ENCODE data around the gene GGPS1.
A peak's percentile ranks its signal among the peaks of the same experiment; 100 is the strongest.
"Not testable (repeated sequence)": the region's sequence is repeated elsewhere in the genome, so short reads cannot be mapped to it uniquely, and the experiment has no call there.

GGPS1 gene

DNA sequence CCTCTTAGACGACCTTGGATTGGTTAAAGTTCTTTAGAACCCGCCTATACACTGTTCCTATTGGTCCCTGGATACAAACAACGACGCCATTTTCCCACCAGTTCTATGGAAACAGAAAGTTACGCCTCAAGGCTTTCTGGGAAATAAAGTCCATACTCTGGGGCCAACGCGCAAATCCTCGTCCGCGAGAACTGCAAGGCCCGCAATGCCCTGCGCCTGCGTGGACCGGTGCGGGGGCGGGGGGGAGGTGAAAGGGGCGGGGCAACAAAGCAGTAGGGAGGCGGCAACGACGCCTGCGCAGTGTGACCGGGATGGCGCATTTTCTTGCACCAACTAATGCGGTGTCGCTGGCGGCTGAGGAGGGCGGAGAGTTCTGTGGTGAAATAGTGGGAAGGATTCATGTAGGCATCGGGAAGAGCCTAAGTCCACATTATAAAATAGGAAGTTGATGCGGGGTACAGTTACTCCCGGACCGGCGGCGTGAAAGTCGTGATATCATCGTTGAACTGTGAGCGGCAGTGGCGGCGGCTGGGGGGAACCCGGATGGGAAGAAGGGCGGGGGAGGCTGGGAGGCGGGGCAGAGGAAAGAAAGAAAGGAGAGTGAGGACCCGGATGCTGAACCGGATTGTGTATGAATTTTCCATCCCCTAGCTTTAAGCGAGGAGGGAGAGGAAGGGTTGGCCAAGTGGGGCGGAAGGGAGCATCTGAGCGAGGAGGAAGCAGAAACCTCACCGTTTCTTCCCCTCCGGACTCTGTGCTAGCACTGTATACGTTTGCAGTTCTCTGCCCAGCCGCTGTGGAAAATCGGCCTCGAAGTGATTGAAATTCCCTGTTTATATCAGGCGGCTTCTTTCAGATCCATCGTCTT, at the start of gene GGPS1:
Gene GGPS1 (plus strand): TSS at position 300 of the 868 bp plus-strand sequence. CDS start 6,695 bp downstream, outside the sequence.
- DNase-seq, result peak; percentile 41

GRCh38 chr1:235278915-235279292, 49.5 kb upstream of the GGPS1 start:
- no peak for DNase-seq

DNA sequence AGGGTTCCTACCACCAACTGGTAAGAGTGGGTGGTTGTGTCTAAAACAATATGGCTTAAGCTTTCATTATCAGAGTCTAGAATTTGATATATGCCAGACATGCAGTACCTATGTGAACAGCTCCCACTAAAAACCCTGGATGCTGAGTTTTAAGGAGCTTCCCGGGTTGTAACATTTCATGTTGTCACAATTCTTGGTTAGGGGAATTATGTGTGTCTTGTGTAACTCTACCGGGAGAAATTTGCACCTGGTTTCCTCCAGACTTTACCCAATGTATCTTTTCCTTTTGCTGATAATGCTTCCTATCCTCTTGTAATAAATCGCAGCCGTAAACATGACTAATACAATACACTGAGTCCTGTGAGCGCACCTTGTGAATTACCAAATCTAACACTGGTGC, 48.7 kb upstream of the GGPS1 start:
- no peak for DNase-seq

GRCh38 chr1:235280467-235280866, 47.9 kb upstream of the GGPS1 start:
- DNase-seq, result no peak

GRCh38 chr1:235283636-235284035, 44.7 kb upstream of the GGPS1 start:
- DNase-seq, result not testable (repeated sequence)

DNA sequence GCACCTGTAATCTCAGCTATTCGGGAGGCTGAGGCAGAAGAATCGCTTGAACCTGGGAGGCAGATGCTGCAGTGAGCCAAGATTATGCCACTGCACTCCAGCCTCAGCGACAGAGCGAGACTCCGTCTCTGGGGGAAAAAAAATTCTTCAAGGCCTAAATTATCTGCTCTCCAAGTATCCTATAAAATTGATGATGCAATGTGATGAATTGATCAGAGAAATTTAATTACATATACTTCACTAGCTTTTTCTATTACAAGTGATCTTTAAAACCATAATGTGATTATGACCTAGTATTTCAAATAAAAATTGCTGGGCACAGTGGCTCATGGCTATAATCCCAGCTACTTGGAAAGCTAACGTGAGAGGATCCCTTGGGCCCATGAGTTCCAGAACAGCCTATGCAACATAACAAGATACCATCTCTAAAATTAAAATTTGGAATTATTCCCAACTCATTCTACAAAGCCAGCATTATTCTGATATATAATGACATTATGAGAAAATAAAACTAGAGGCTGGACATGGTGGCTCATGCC, 44.1 kb upstream of the GGPS1 start:
- DNase-seq, result no peak

DNA sequence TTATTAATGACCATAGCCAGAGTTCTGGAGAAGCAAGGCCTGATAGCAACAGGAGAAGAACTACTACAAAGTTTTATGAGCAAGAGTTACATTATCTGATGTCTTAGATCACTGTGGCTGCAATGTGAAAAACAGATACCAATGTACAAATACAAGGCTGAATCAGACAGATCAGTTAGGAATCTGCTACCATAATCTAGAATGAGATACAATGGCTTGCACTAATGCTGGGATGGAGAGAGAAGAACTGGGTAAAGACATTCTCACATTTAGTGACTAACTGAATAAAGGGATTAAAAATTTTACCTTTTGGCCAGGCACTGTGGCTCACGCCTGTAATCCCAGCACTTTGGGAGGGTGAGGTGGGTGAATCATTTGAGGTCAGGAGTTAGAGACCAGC, 41.7 kb upstream of the GGPS1 start:
- no peak for DNase-seq

GRCh38 chr1:235287208-235287882, 41.0 kb upstream of the GGPS1 start:
- no peak for DNase-seq

- no peak for DNase-seq
Observed at GRCh38 chr1:235289859-235290739, 38.3 kb upstream of the GGPS1 start.

DNA sequence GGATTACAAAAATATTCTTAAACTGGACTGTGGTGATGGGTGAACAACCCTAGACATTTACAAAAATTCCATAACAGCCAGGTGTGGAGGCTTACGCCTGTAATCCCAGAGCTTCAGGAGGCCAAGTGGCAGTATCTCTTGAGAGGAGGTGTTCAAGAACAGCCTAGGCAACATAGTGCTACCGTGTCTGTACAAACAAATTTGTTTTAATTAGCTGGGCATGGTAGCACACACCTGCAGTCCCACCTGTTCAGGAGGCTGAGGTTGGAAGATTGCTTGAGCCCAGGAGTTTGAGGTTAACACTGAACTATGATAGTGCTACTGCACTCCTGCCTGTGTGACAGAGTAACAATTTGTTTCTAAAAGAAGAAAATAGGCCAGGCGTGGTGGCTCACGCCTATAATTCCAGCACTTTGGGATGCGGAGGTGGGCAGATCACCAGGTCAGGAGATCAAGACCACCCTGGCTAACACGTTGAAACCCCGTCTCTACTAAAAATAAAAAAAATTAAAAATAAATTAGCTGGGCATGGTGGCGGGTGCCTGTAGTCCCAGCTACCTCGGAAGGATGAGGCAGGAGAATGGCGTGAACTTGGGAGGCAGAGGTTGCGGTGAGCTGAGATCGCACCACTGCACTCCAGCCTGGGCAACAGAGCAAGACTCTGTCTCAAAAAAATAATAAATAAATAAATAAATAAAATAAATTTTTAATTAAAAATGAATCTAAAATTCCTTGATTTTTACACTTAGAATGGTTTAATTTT, 37.4 kb upstream of the GGPS1 start:
- DNase-seq, result no peak

- no peak for DNase-seq
Observed at GRCh38 chr1:235291599-235292091, 36.7 kb upstream of the GGPS1 start.

GRCh38 chr1:235292790-235293189, 35.6 kb upstream of the GGPS1 start:
- no peak for DNase-seq

GRCh38 chr1:235293322-235293942, 34.9 kb upstream of the GGPS1 start:
- DNase-seq, result no peak

DNA sequence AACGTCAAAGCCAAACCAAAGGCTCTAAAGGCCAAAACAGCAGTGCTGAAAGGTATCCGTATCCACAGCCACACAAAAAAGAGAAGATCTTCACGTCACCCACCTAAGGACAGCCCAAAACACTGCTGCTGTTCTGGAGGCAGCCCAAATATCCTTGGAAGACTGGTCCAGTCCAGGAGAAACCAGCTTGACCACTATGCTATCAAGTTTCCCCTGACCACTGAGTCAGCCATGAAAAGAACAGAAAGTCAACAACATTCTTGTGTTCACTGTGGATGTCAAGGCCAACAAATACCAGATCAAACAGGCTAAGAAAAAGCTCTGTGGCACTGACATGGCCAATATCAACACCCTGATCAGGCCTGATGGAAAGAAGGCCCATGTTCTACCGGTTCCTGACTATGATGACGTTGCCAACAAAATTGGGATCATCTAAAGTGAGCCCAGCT, 32.4 kb upstream of the GGPS1 start:
- no peak for DNase-seq

DNA sequence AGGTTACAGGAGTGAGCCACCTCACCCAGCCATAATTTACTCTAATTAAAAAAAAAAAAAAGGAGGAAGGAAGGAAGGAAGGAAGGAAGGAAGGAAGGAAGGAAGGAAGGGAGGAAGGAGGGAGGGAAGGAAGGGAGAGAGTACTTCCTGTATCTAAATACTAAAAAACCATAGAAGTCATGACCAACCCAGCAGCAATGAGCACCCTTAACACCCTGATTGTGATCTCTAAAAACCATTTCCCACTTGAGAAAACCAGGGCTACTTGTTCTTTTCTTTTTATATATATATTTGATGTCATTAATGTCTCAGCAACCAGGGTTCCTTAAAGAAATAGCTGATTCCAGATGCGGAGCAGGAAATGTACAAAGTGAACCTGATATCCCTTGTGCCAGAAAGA, 31.6 kb upstream of the GGPS1 start:
- no peak for DNase-seq

DNA sequence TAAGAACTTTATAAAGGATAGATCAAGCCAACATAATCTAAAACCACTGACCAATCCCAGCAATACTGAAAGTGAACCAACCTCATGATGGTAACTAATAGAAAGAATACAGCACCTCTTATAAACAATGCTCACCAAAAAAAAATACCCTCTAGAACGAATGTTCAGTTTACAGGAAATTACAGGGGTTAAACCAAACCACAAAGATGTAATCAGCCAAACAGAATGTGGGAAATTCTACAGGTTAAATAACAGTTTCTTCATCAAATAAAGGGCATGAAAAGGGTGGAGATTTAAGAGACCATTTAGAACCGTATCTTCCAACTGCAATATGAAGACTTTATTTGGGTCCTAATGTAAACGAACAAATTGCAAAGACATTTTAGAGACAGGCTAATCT, 30.8 kb upstream of the GGPS1 start:
- DNase-seq, result no peak

DNA sequence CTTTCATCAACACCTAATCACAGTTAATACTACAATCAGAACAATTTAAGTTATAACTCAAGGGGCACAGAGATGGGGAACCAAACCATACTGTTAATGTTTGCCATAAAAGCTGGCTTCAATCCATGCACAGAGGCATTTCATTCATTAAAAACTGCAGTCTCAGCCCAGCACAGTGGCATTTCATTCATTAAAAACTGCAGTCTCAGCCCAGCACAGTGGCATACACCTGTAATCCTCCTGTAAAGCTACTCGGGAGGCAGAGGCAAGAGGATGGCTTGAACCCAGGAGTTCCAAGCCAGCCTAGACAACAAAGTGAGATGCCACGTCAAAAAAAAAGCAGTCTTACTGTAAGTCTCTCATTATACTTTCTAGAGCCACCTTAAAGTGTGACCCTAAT, 29.6 kb upstream of the GGPS1 start:
- DNase-seq, result no peak

- no peak for DNase-seq
Observed at GRCh38 chr1:235299169-235299858, 29.1 kb upstream of the GGPS1 start.

- no peak for DNase-seq
Observed at GRCh38 chr1:235302143-235302542, 26.2 kb upstream of the GGPS1 start.

GRCh38 chr1:235304549-235305451, 23.6 kb upstream of the GGPS1 start:
- DNase-seq, result no peak

Measured in cortex of kidney (tissue), 1 donor.